HG02642 (cell line): ENCODE measurements around the gene GPATCH4.
"Not testable (repeated sequence)": the region's sequence is repeated elsewhere in the genome, so short reads cannot be mapped to it uniquely, and the experiment has no call there.

ENCODE experiments used
- ATAC-seq: cut with Tn5 transposase; IDR thresholded peaks from one replicate; pipeline ENCODE4 v1.9.1; 2021; ENCODE audit warnings: mild to moderate bottlenecking; ENCODE audit not compliant: unreplicated experiment, poor library complexity

GPATCH4 gene

GRCh38 chr1:156601122-156601830, at the start of gene GPATCH4:
GPATCH4 (minus strand) TSS chr1:156601479.
- ATAC-seq = peak; percentile 60

GRCh38 chr1:156648951-156649350, 47.7 kb upstream of the GPATCH4 start:
- no peak for ATAC-seq

- ATAC-seq = no peak
Measured at GRCh38 chr1:156648496-156648895, 47.2 kb upstream of the GPATCH4 start.

GRCh38 chr1:156647351-156647750, 46.1 kb upstream of the GPATCH4 start:
- ATAC-seq = no peak

- no peak for ATAC-seq
Measured at GRCh38 chr1:156646738-156647211, 45.5 kb upstream of the GPATCH4 start.

- ATAC-seq = no peak
Measured at GRCh38 chr1:156645666-156646065, 44.4 kb upstream of the GPATCH4 start.

GRCh38 chr1:156645056-156645455, 43.8 kb upstream of the GPATCH4 start:
- ATAC-seq = no peak

GRCh38 chr1:156644640-156645039, 43.4 kb upstream of the GPATCH4 start:
- ATAC-seq = no peak

GRCh38 chr1:156644146-156644545, 42.9 kb upstream of the GPATCH4 start:
- no peak for ATAC-seq

GRCh38 chr1:156643778-156644092, 42.5 kb upstream of the GPATCH4 start:
- ATAC-seq = no peak

- no peak for ATAC-seq
Measured at GRCh38 chr1:156643049-156643777, 41.9 kb upstream of the GPATCH4 start.

- no peak for ATAC-seq
Measured at GRCh38 chr1:156642265-156643048, 41.2 kb upstream of the GPATCH4 start.

- no peak for ATAC-seq
Measured at GRCh38 chr1:156641761-156642264, 40.5 kb upstream of the GPATCH4 start, which contains the start of gene BCAN. BCAN (plus strand) TSS chr1:156642117; CDS start chr1:156646055, 3,938 bp downstream.

- no peak for ATAC-seq
Measured at GRCh38 chr1:156640842-156641706, 39.8 kb upstream of the GPATCH4 start.

GRCh38 chr1:156639601-156640101, 38.4 kb upstream of the GPATCH4 start:
- no peak for ATAC-seq

GRCh38 chr1:156638189-156638985, 37.1 kb upstream of the GPATCH4 start:
- no peak for ATAC-seq

- no peak for ATAC-seq
Measured at GRCh38 chr1:156632355-156632754, 31.1 kb upstream of the GPATCH4 start.

- not testable (repeated sequence) for ATAC-seq
Measured at GRCh38 chr1:156631152-156631551, 29.9 kb upstream of the GPATCH4 start.
